Adipose tissue (tissue), 3 donors: Measurements from ENCODE around the gene SDK2. TPM values are rescaled to one million over a fixed set of nuclear protein-coding genes. Genes with fewer than 3 reads are reported as not detected.

Source experiments
- H3K27ac ChIP-seq: one replicate; pipeline ENCODE4 v1.5.1; 2013; ENCODE audit warnings: low read depth, low read length
- WGBS, 3 donors: extraction: QIAGEN DNeasy Blood & Tissue Kit; methylation state at CpG; one replicate each; pipeline ENCODE4 v1.1.7; 2013; 5-methylcytosine and 5-hydroxymethylcytosine counted together
- polyA plus RNA-seq, 3 donors: library from polyadenylated mRNA; stranded (reverse); fragments of 200-250 nt; gene quantifications; one replicate each; pipeline ENCODE4 v1.2.3, GENCODE V29; 2013
- donor health status: healthy with polysubstance abuse.
- donor health status: Bipolar disorder and iron deficiency.
- donor health status: healthy.

Gene SDK2
- polyA plus RNA-seq, 3 donors: 0.08 to 0.22 (median 0.15) TPM

DNA sequence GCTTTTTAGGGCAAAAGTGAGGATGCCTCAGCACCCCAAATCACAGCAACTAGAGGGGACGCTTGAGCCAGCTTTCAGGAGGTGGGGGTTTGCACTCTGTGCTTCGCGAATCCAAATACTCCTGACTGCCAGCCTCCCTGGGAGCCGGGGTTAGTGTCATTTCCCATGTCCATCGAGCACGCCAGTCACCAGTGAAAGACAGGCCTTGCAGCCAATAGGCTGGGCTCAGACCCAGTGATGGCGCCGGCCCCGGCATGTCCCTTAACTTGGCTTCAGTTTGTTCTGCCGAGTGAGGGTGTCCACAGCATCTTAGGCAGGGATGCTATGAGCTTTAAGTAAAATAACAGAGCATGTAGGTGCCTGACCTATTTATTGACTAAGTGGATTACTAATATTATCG, 281.5 kb downstream of the SDK2 start:
- no peak overlapping the region for H3K27ac ChIP-seq
- WGBS, 3 donors: 88 to 95% (median 90%) methylated on average over 11 of the region's 11 CpGs

DNA sequence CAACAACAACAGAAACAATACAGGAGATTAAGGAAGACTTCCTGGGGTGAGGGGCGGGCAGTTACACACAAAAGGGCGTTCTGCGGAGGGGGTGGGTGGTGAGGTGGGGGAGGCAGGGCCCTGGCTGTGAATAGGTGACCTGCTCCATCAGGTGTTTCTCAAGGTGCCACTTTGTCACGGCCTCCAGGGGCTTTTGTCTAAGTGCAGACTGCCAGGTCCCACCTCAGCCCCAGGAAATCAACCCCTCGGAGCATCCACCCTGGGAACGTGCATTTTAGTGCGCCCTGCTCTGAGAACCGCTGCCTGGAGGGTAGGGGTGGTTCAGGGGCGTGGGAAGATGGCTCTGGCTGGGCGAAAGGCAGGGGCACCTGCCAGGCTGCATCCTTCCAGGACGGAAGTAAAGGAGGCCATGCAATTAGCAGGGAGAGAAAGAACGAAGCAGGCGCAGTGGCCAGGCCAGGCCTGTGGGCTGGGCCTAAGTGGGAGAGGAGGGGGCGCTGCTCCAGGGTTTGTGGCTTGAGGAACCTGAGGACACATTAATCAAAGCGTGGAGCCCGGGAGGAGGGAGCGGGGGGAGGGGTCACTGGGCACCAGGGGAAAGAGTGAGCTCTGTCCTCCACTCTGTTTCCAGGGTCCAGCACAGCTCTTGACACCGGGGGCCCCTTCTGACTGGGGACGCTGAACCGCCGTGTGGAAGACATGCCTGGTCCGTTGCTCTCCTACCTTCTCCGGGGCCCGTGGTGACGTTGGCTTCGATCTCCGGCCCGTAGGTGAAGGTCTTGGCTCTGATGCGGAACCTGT, 283.1 kb downstream of the SDK2 start:
- 73 to 81% (median 80%) methylated on average over 27 to 29 of the region's 29 CpGs for WGBS, 3 donors
- no peak overlapping the region for H3K27ac ChIP-seq

DNA sequence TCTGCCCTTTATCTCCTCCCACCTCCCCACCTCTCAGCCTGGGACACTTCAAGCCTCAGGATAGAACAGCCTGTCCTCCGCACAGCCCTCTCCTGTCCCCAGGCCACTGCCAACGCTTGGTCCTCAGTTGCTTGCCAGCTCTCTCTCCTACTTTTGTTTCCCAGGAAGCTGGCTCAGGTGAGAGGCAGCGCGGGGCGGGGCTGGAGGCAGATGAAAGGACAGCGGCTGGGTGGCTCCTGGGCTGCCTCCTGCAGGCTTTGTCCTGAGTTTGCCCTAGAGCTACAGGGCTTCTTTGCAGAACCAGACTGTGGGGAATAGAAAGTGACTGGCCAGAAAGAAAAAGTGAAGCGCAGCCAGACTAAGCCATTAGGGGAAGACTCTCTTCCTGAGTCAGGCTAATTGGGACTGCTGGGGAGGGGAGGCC, 284.2 kb downstream of the SDK2 start:
- 27 to 80% (median 76%) methylated on average over 7 of the region's 7 CpGs for WGBS, 3 donors
- no peak overlapping the region for H3K27ac ChIP-seq

DNA sequence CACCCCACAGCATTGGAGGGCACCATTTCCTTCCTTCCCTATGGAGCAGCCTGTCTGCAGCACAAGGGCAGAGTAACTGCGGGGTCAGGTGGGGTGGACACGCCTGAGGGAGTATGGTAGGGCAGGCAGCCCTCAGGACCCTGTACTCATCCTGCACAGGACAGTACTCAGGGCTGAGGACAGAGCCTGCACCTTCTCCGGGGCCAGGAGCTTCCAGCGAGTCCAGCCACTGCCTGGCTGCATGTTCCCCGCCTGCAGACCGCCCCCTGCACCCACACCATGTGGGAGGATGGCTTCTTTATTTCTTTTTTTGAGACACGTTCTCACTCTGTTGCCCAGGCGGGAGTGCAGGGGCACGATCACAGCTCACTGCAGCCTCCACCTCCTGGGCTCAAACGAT, 284.9 kb downstream of the SDK2 start:
- 82 to 88% (median 87%) methylated on average over 10 of the region's 10 CpGs for WGBS, 3 donors

DNA sequence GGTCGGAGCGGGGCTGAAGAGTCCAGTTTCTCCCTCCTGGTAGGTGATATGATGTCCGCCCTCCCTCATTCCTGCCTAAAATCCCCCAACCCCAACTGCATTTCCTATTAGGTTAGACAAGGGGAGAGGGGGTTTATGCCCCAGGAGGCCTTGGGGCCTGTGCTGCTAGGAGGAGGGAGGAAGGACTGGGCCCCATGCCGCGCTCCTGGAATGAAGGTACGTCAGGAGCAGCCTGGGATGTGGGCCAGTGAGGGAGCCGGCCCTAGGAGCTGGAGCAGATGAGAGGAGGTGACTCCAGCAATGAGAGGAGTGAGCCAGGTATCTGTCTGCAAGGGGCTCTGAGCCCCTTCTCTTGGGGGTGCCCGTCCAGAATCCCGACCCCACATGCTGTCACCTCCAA, 285.6 kb downstream of the SDK2 start:
- H3K27ac ChIP-seq: no peak overlapping the region
- WGBS, 3 donors: 84 to 91% (median 90%) methylated on average over 9 of the region's 9 CpGs

More for the DNA sequence above, 284.9 kb downstream of the SDK2 start:
- no peak overlapping the region for H3K27ac ChIP-seq

DNA sequence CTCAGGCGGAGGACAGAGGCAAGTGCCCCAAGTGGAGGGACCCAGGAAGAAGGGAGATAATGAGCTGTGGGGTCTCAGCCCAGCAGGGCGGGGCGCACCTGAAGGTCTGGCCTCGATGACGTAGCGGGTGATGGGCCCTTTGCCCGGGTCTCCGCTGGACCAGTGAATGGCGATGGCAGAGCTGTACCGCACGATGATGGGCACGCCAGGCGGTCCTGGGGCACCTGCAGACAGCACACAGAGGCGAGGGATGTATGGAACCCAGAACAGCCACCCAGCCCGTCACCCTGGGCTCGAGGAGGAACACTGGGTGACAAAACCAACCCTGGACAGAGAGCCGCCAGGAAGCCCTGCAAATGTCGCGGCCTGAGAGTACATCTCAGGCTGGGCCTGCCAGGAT, 286.3 kb downstream of the SDK2 start:
- H3K27ac ChIP-seq: no peak overlapping the region
- 94 to 98% (median 97%) methylated on average over 19 of the region's 19 CpGs for WGBS, 3 donors

DNA sequence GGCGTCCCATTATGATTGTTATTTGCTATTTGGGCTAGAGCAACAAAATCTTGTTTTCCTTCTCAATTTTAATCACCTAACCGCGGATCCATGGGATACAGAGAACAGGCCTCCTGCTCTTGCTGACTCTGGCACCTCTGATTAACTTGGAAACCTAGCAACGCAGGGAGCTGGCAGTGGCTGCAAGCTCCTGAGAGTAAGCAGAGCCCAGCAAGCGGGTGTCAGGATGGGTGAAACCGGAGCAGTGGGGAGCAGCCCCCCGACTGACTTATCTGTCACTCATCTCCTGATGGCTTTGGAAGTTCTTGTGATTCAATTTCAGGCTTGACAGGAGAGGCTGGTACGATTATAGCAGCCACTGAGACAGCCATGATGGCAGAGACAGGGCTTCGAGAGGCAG, 286.9 kb downstream of the SDK2 start:
- 85 to 90% (median 88%) methylated on average over 9 of the region's 9 CpGs for WGBS, 3 donors
- H3K27ac ChIP-seq: no peak overlapping the region

DNA sequence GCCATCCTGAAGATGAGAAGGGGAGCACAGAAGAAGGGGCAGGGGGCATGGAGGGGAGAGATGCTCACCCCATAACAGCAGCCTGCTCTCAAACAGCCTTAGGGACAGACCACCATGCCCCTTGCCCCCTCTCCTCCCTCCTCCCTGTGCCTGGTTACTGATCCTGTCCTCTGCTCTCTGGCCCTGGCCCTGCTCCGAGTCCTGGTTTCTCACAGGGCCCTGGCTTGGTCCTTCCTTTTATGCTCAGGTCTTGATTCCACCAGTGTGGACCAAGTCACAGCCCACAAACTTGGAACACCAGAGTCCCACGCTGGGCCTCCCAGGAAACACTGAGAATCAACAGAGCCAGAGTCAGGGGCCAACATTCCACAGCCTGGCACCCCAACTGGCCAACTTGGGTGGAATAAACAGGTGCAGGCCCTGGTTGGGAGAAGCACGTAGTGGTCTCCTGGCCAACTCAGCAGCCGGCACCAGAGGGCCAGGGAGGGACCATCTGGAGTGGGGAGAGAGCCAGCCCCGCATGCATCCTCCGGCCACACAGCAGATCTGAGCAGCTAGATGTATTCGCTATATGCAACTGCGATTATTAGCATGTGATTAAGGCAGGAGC, 287.6 kb downstream of the SDK2 start:
- no peak overlapping the region for H3K27ac ChIP-seq
- WGBS, 3 donors: 84 to 89% (median 85%) methylated on average over 8 of the region's 8 CpGs

DNA sequence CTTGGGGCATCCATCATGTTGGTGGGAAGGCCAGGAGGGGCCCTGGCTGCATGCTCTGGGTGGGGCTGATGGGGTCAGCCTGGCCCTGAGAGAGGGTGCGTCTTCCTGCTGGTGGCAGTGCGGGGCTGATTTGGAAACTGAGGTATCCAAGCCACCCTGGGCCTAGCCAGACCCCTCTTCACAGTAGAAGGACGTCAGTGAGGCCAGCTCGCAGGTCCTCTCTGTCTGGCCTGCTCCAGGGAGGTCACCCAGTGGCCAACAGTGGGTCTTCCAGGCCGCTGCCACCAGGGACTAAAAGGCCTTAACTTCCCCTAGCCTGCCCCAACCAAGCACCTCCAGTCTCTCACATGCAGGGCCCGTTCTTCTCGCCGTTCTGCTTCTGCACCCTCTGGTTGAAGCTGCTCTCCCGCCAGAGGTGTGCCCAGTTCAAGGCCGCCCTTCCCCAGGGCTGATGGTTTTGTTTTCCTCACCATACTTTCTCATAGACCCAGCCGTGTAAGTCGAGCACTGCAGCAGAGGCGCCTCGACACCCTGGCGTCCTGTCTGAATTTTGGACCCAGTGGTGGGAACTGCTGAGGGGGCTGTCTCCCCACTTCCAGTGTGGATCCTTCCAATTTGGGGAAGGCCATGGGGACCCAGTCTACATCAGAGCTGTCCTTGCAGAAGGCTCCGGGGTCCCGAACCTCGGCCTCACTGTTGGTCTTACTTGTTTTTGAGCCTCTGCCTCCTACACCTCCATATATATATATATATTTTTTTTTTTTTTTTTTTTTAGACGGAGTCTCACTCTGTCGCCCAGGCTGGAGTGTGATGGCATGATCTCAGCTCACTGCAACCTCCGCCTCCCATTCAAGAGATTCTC, 289.6 kb downstream of the SDK2 start:
- WGBS, 3 donors: 87 to 95% (median 94%) methylated on average over 20 to 21 of the region's 21 CpGs
- no peak overlapping the region for H3K27ac ChIP-seq

DNA sequence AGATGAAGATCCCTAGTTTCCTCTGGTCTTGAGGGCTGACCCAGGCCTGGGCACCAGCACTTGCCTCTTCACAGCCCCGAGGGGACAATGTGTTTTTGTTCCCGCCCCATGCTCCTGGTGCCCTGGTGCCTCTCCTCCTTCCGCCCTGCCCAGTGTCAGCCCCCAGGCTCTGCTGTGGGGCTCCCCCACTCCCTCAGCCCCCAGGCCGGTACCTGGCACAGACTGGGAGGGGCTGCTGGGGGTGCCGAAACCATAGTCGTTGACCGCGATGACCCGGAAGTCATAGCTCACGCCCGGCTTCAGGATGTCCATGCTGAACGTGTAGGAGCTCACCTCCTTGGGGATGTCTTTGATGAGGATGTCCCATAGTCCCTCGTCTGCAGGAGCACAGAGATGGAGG, 292.0 kb downstream of the SDK2 start:
- 91 to 92% (median 92%) methylated on average over 13 of the region's 13 CpGs for WGBS, 3 donors

DNA sequence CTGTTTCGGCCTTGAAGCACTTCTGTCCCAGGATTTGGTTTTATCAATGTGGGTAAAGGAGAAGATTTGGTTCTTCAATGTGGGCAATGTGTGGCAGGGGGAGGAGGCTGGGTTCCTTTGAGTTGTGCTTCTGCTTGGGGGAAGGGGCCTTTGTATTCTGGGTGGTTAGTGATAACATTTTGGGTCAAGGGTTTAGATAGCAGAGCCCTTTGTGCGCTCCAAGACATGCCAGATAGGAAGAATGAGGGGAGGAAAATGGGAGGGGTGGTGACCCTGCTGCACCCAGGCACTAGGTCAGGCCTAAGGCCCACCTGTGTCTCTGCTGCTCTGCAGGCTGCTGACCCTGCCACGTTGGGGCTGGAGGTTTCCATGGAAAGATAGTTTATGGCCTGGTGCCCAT, 292.5 kb downstream of the SDK2 start:
- WGBS, 3 donors: 83 to 88% (median 86%) methylated on average over 3 of the region's 3 CpGs
- H3K27ac ChIP-seq: no peak overlapping the region

More for the DNA sequence above, 292.0 kb downstream of the SDK2 start:
- no peak overlapping the region for H3K27ac ChIP-seq

DNA sequence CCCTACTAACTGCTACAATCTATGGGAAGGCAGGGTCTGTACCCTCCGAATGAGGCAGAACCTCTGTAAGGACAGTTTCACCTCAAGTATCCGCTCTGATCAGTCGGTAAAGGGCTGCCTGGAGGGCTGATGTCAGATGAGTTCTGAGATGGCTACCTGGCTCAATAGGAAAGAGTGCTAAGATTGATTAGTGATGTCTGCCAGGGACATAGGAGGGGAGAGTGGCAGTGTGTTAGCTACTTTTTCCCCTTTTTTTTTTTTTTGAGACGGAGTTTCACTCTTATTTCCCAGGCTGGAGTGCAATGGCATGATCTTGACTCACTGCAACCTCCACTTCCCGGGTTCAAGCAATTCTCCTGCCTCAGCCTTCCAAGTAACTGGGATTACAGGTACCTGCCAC, 293.4 kb downstream of the SDK2 start:
- 93 to 95% (median 95%) methylated on average over 4 to 5 of the region's 5 CpGs for WGBS, 3 donors
- H3K27ac ChIP-seq: no peak overlapping the region

DNA sequence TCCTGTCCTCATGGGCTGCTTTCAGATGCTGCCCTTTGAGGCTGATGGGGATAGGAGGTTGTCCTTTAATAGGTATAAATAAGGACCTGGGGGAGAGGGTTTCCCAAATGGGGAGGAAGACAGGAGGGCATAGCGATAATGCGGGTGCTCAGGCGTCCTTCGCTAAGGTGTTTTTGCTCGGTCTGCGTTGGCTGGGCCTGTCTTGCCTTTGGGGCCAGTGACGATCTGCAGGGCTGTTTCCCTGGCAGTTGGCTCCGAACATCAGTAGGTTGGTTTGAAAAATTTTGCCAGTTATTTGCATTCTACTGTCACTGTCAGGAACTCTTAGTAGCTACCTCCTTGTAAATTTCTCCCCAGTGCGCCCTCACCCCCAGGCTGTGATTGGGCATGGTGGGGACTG, 294.6 kb downstream of the SDK2 start:
- H3K27ac ChIP-seq: no peak overlapping the region
- 95 to 96% (median 95%) methylated on average over 9 of the region's 9 CpGs for WGBS, 3 donors

DNA sequence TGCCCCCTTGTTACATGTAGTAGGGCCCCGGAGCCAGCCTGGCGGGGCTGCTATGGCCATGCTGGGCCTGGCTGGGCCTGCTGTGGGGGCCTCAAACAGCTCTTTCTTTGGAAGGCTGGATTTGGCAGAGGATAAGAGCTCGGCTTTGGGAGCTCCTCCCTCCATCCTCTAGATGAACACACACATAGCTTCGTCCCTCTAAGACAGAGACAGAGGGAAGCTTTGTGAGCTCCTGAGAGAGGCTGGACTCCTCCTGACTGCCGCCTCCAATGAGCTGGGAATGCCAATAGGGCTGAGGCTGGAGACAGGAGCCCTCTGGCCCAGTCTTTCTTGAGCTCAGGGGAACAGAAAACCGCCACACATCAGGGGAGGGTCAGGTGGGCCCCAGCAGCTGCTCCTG, 295.1 kb downstream of the SDK2 start:
- no peak overlapping the region for H3K27ac ChIP-seq
- 55 to 82% (median 68%) methylated on average over 6 of the region's 6 CpGs for WGBS, 3 donors

DNA sequence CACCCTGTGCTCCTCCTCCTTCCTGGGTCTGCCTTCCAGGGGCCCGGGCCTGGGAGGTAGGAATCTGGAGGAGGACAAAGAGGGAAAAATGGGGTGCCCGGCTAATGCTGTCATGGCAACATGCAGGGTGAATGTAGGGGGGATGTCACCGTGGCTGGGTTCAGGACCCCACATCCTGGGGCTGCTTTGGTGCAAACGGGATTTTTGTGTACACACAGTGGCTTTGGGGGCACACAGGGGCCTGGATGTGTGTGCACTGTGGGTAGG, 295.5 kb downstream of the SDK2 start:
- no peak overlapping the region for H3K27ac ChIP-seq
- 55 to 64% (median 62%) methylated on average over 4 of the region's 4 CpGs for whole genome bisulfite sequencing, 3 donors

DNA sequence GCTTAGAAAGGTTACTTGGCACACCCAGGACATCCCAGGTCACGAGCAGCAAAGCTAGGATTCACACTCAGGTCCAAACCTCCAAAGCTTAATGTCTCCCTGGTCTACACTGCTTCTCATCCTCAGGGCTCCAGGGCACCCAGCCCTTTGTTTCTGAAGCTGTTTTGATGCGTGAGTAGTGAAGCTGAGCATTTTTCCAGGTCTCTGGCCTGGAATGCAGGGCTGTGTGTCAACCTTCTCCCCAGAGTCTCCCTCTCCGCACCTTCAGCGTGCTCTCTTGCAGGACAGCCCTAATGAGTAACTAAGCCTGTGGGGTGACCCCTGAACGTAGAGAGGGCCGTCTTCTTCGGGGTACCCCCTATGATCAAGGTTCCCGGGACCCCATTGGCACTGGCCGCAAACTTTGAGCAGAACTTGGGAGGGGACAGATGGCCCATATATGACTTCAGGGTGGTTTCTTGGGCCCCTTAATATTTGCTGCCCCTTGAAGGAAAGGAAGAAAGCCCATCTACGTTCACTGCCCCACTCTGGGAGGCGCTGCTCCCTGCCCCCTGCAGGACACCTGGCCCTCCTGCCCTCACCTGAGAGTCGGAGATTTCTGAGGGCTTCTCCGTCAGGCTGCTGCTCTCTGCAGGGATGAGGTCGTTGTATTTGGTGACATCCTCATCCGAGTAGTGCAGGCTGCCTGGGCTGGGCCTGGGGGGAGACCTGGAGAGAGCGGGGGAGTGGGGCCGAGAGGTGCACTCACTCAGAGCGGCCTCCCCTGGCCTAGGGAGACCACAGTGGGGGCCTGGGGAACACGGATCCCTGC, 296.0 kb downstream of the SDK2 start:
- 81 to 87% (median 83%) methylated on average over 19 of the region's 19 CpGs for WGBS, 3 donors
- no peak overlapping the region for H3K27ac ChIP-seq

DNA sequence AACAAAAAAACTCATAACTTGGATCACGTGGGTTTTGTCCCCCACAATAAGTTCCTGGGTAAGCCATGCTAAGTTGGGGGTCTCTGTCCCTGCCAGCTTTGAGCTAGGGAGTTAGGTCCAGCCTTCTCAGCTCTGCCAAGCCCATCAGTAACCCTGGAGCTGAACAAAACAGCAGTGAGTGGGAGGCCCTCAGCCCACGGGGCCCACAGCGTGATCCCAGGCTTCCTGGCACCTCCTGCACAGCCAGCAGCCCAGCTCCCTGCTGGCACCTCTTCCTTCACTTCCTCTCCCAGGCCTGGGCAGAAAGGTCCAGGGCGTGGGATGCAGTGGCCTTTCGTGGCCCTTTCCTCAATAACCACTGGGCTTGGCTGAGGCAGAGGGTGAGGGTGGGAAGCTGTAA, 296.9 kb downstream of the SDK2 start:
- H3K27ac ChIP-seq: no peak overlapping the region
- 27 to 61% (median 31%) methylated on average over 5 of the region's 5 CpGs for WGBS, 3 donors

DNA sequence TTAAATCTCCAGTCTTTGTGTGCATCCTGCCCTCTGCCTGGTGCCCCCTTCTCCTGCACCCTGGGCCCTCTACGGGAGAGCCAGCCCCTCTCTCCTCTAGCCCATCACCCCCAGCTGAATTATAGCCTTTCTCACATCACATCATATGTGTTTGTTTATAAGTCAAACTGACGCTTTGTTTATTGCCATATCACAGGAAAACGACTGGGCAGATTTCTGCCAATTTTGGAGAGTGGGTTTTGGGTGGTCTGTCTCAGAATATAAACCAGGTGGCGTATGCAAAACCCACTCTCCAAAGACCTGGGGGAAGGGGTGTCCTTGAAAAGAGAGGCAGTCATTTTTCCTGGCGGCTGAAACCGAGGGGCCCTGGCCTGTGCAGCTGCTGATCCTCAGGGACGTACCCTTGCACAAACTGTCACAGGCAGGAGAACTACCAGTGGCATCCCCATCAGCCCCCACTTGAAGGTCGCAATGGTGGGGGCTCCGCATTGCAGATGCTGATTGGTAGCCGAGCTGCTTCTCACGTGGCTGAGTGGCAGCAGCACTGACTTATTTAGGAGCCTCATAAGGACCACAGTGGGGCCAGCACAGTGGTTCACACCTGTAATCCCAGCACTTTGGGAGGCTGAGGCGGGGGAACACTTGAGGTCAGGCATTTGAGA, 297.6 kb downstream of the SDK2 start:
- H3K27ac ChIP-seq: no peak overlapping the region

More for the DNA sequence above, 297.6 kb downstream of the SDK2 start:
- 72 to 87% (median 83%) methylated on average over 12 of the region's 12 CpGs for WGBS, 3 donors
